ENCODE data around the gene LRTM2.

DNA sequence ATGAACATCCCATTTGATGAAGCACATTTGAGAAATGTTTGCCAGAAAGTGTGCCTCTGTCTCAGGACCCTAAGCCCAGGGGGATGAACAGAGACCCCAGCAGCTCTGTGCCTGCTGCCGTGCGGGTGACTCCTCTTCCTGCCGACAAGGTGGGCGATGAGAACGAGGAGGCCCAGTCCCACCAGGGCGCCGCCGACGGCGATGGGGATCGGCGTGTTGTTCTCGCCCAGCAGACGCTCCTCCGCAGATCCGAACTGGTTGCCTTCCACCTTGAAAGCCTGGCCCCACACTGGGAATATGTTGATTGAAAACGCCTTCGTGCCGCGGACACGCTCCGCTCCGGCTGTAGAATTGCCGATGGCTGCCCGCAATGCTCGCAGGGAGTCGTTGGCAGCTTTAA lies 44.1 kb downstream of the LRTM2 start:
- TF ChIP-seq, protein P1, sequence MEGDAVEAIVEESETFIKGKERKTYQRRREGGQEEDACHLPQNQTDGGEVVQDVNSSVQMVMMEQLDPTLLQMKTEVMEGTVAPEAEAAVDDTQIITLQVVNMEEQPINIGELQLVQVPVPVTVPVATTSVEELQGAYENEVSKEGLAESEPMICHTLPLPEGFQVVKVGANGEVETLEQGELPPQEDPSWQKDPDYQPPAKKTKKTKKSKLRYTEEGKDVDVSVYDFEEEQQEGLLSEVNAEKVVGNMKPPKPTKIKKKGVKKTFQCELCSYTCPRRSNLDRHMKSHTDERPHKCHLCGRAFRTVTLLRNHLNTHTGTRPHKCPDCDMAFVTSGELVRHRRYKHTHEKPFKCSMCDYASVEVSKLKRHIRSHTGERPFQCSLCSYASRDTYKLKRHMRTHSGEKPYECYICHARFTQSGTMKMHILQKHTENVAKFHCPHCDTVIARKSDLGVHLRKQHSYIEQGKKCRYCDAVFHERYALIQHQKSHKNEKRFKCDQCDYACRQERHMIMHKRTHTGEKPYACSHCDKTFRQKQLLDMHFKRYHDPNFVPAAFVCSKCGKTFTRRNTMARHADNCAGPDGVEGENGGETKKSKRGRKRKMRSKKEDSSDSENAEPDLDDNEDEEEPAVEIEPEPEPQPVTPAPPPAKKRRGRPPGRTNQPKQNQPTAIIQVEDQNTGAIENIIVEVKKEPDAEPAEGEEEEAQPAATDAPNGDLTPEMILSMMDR (IDR thresholded peaks at IDR 0.05) = no peak
- TF ChIP-seq POLR2A (IDR thresholded peaks at IDR 0.05) (no peak), POLR2AphosphoS5 (IDR thresholded peaks at IDR 0.05) (no peak)
